ENCODE data around the gene CLBA1.

GRCh38 chr14:104967386-104968152, 18.0 kb upstream of the CLBA1 start:
- TF ChIP-seq CTCF (IDR thresholded peaks at IDR 0.05) (no peak), ZFX (IDR thresholded peaks at IDR 0.05; ENCODE audit: borderline replicate concordance) (no peak)

Data from 22Rv1 (cell line).